GM12873 (cell line): ENCODE results near the gene CNFN.

Experiments
- CTCF ChIP-seq: IDR thresholded peaks from 2 replicates; pipeline ENCODE4 v1.5.1; 2012; ENCODE audit warnings: low read depth, mild to moderate bottlenecking, moderate library complexity, low read length, control low read depth; ENCODE audit not compliant: insufficient read depth; ENCODE audit errors: missing control alignments

CNFN gene

GRCh38 chr19:42388851-42389489 is 1.1 kb downstream of the CNFN start:
- no peak for TF ChIP-seq CTCF

GRCh38 chr19:42386974-42387707 is 3.0 kb downstream of the CNFN start:
- TF ChIP-seq CTCF, result peak; percentile 57

GRCh38 chr19:42380155-42380554 is 9.9 kb downstream of the CNFN start:
- TF ChIP-seq CTCF, result no peak

- no peak for TF ChIP-seq CTCF
Observed at GRCh38 chr19:42378225-42379215, 11.6 kb downstream of the CNFN start.

- TF ChIP-seq CTCF, result no peak
Observed at GRCh38 chr19:42376177-42376555, 13.9 kb downstream of the CNFN start.

- no peak for TF ChIP-seq CTCF
Observed at GRCh38 chr19:42375415-42376176, 14.5 kb downstream of the CNFN start.
